ENCODE results near the gene RANGRF.
A peak's percentile ranks its signal among the peaks of the same experiment; 100 is the strongest.

The RANGRF gene

DNA sequence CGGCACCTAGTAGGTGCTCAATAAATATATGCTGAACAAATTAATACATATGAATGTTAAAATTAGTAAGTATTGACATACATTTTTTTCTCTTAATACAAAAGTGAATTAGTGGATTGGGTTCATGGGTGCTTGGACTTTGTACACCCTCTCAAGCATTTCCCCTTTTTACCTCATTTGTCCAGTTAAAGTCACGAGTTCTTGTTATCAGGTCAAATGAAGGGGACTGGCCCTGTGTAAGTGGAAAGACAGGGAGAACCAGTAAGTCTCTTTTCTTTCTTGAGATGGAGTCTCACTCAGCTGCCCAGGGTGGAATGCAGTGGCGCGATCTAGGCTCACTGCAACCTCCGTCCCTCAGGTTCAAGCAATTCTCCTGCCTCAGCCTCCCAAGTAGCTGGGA is 13.7 kb upstream of the RANGRF start:
- DNase-seq (ENCODE audit: low spot score), result no peak

GRCh38 chr17:8275421-8276290 is 12.8 kb upstream of the RANGRF start:
- DNase-seq (ENCODE audit: low spot score), result no peak

GRCh38 chr17:8277317-8277716 is 11.2 kb upstream of the RANGRF start:
- no peak for DNase-seq (ENCODE audit: low spot score)

- DNase-seq (ENCODE audit: low spot score), result no peak
These were observed 6.1 kb upstream of the RANGRF start for GRCh38 chr17:8282345-8282744.

DNA sequence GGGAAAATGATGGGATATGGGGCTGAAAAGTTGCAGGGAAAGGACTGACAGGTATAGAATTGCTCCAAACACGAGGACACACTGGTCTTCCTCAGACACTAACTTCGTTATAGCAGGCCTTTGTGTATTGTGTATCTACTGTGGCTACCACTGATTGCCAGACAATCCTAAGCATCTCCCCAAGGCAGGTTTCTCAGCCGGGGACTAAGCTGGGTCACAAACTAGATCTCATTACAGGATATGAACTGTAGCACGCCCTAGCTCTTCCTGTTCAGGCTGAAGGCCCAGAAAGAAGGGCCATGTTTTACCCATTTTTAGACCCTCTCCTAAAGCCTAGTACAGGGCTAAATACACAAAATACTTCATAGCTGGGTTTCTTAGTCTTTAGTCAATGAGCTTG is 5.1 kb upstream of the RANGRF start:
- DNase-seq (ENCODE audit: low spot score), result no peak

DNA sequence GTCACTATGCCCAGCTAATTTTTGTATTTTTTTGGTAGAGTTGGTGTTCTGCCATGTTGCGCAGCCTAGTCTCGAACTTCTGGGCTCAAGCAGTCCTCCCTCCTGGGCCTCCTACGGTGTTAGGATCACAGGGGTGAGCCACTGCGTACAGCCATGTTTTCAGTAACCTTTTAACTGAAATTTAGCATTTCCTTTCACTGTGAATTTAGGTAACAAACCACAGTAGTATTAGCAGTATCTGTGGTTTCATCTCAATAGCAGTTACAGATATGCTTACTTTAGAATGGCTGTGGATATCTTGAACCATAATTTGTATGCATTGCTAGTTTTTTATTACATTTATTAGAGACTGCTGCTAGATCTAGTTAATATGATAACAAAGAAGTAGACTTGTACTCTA is 4.3 kb upstream of the RANGRF start:
- DNase-seq (ENCODE audit: low spot score), result no peak

- no peak for DNase-seq (ENCODE audit: low spot score)
These were observed 2.9 kb upstream of the RANGRF start for GRCh38 chr17:8285270-8286181.

DNA sequence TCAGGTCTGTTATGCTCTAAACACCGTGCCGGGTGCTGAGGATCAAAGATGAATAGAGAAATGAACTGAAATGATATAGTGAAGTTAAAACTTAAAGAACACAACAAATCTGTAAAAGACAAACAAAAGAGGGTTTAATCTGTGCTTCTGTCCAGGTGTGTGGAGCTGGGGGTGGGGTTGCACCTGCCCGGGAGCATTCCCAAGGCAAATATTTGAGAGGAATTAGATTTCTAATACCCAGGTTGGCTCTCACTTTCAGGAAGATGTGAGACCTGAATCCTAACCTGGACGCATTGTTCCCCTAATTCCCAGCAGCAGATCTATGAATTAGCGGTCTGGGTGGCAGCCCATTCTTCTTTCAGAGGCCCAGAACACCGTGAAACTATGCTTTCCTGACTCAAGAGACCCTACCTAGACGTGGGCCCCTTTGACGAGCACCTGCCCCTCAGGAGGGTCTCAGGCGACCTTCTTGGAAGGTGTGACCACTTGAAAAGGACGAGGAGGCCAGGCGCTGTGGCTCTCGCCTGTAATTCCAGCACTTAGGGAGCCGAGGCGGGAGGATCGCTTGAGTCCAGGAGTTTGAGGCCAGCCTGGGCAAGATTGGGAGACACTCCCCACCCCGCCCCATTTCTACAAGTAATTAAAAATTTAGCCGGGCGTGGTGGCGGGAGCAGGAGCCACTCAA is 677 bp upstream of the RANGRF start:
- no peak for DNase-seq (ENCODE audit: low spot score)

DNA sequence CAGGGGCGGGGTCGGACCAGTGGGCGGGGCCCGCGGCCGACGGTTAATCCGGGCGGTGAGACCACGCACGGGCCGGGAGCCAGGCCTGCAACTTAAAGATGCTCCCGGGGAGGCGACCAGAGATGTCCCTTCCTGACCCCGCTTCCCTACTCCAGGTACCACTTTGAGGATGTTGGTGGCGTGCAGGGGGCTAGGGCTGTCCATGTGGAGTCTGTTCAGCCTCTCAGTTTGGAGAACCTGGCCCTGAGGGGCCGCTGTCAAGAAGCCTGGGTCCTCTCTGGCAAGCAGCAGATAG is 580 bp downstream of the RANGRF start:
- DNase-seq (ENCODE audit: low spot score), result peak; percentile 83

DNA sequence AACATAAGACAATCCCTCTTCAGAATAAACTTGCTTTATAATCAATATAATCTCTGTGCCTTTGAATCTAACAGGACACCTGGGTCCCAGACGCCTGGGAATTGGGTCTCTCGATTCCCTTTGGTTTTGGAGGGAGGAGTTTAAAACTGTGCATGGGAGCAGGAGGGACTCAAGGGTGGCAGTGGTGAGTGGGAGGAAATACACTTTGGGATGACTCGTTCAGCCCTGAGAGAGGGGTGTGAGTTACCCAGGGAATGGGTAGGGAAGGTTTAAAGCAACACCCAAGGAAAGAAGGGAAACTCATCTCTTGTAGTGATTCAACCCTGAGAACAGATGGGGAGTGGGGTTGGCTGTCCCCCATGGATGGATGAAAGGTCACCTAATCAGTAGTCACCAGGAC is 1.6 kb downstream of the RANGRF start:
- no peak for DNase-seq (ENCODE audit: low spot score)

GRCh38 chr17:8292639-8293395 is 4.3 kb downstream of the RANGRF start:
- DNase-seq (ENCODE audit: low spot score), result no peak

DNA sequence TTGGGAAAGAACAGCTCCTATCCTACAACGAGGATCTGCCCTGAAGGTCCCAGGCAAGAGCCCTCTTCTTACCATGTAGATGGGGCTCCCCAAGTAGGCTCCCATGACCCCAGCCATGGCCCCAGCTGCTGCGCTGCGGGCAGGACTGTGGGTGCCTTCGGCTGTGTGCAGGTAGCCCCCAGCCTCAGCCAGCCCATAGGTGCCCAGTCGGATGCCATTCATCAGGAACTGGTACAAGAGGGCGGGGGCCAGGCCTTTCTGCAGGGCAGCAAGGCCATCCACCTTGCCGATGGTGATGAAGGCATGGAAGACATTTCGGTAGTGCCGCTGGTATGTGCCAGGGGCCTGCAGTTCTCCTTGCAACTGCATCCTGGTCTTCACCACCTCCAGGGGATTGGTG is 5.9 kb downstream of the RANGRF start:
- no peak for DNase-seq (ENCODE audit: low spot score)

DNA sequence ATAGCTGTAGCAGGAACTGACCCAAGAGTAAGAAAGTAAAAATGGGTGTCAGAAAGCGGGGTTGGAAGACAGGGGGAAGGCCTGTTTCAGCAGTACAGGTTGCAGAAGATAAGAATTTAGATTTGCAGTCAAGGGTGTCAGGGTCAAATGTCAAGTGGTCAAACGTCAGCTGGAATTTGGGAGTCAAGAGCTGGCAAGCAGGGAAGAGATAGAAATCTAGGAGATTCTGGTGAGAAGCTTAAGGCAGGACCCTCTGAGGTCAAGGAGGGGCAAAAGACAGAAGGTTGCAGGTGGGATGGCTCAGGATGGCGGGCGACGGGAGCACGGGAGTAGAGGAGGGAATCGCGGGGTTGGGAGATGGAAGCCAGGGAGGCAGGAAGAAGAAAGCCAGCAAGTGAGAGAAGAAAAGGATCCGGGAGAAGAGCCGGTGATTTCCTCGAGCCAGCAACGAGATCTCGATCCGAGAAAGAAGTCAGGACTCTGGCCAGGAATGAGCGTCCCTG is 6.4 kb downstream of the RANGRF start:
- DNase-seq (ENCODE audit: low spot score), result no peak

GRCh38 chr17:8300226-8300625 is 11.8 kb downstream of the RANGRF start:
- DNase-seq (ENCODE audit: low spot score), result no peak

DNA sequence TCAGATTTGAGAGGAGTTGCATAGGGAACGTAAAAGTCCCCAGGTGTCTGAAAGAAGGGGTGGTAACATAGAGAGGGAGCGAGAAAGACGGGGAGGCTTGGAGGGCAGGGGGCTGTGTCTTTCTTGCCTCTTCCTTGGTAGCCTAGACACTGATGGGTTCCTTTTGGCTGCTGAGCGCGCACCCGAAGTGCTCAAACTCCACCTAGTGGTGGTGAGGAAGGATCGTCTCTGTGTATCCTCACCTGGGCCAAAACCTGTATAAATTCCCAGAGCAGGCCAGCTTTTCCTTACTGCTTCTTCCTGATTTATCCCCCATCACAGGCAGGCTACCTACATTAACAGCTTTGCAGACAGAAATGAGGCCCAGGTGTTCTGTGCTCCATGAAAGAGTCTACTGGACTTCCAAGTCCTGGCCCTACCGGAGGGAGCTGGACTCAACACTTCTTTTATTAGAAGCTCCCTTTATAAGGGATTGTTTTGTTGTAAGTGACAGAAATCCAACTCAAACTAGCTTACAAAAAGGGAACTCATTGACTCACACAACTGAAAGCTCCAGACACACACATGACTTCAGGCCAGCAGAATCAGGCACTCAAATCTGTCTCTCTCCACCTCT is 12.3 kb downstream of the RANGRF start:
- DNase-seq (ENCODE audit: low spot score), result peak; percentile 73

DNA sequence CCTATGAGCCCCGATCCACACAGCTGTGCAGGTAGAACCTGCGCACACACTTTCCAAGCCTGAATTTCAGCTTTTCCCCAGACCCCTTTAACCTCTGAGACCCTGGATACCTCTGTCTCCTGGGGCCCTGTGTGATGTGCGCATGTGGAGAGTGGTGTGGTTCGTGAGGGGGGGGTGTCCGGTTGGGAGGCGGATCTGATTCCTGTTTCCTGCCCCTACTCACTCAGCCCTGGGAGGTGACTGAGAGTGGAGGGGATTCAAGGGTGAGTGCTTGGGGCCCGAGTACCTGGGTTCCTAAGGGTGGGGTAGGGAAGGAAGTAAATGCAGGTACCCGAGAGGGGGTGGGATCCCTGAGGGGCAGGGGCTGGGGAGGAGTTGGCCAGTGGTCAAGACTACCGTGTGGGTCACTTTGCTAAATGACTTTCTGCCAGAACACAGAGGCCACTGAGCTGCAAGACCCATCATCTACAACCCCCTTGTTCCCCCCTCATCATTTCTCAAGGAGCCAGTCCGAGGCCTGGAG is 22.2 kb downstream of the RANGRF start:
- no peak for DNase-seq (ENCODE audit: low spot score)

DNA sequence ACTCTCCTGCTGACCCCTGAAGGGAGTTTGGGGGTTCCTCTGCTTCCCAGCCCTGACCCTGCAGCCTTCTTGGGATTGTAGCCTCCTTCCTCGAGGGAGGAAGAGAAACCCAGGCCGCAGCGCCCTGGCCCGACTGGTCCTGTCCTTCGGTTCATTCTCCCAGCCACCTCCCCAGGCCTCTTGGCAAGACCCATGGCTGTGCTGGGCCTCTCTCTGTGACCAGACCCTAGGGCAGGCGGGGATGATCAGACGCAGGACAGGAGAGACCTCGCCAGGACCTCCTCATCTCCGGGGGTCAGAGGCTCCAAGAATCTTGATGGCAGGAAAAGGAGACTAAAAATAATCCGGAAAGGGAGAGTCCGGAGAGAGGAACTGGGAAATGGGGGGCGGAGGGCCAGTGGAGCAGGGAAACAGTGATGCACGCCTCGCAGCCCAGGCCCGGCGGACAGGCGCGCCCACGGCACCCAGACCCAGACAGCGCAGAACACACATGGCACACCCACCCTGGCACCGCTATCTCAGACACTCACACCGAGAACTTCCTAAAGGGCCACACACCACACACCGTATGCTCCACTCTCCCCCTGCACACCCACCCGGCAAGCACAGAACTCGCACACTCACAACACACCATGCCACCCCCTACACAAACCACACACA is 22.8 kb downstream of the RANGRF start:
- DNase-seq (ENCODE audit: low spot score), result no peak

DNA sequence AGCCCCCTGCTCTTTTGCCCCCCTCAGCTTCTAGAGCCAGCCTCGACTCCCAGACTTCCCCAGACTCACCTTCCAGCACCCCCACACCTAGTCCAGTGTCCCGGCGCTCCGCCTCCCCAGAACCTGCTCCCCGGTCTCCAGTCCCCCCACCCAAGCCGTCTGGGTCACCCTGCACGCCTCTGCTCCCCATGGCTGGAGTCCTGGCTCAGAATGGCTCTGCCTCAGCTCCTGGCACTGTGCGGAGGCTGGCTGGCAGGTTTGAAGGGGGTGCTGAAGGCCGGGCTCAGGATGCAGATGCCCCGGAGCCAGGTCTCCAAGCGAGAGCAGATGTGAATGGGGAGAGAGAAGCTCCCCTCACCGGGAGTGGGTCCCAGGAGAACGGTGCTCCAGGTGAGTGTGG is 23.8 kb downstream of the RANGRF start:
- DNase-seq (ENCODE audit: low spot score), result no peak

GRCh38 chr17:8312726-8313600 is 24.5 kb downstream of the RANGRF start:
- DNase-seq (ENCODE audit: low spot score), result no peak

Measured in D341Med (cell line).